Islet of Langerhans (tissue), 1 donor: ENCODE data around the gene MYO7B.
"Not testable (repeated sequence)": the region's sequence is repeated elsewhere in the genome, so short reads cannot be mapped to it uniquely, and the experiment has no call there.

ENCODE experiments used
- FAIRE-seq: peaks from one replicate; lab custom pipeline; 2011; peaks lifted over from hg19 to GRCh38; lab: Jason Lieb, UNC

MYO7B gene

DNA sequence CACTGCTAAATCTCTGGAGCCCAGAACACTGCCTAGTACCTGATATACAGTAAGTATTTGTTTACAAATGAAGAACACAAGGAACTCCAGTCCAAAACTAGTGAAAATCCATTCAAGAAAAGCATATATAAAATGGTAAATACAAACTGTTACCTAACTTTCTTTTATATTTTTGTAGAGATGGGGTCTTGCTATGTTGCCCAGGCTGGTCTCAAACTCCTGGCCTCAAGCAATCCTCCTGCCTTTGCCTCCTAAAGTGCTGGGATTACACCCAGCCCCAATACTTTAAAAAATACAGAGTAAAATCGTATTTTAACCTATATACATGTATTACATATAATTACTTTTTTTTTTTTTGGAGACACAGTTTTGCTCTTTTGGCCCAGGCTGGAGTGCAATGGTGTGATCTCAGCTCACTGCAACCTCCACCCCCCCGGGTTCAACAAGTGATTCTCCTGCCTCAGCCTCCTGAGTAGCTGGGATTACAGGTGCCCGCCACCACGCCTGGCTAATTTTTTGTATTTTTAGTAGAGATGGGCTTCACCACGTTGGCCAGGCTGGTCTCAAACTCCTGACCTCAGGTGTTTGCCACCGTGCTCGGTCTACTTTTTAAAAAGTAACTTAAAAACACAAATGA is 11.2 kb upstream of the MYO7B start:
- not testable (repeated sequence) for FAIRE-seq

- no peak for FAIRE-seq
These were observed 9.8 kb upstream of the MYO7B start for GRCh38 chr2:127525691-127526131.

DNA sequence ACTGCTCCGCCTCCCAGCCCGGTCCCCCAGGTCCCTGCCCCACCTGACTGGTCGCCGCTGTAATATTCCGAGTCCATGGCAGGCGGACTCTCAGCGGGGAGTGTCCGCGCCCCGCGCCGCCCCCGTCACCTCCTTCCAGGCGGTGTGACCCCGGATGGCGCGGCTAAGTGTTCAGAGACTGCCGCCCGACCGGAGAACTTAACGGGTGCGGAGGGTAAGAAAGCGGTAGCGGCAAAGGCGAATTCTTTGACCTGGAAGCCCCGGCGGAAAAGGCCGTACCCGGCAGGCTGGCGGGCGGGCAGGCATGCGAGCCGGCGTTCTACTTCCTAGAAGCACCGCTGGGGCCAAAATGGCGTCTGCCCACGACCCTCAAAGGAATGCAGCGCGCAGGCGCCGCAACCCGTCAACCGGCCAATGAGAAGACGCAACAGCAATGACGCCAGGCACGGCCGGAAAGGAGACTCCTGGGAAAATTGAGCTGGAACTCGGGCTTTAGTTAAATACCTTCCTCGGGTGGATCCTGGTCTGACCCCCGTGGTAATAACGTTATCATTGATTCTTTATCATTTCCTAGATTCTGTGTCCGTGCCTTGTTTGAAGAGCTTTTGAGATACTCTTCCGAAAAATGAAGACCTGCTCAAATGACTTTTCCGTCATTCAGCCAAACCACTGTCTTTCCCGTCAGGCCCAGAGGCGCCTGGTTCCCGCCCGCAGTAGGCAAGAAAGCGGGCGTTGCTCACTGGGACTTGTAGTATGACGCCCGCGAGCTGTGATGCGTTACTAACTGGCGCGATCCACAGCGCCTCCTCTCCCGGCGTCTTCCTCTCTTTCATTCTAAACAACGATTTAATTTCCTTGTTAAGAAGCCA is 9.1 kb upstream of the MYO7B start, which contains the start of gene IWS1:
TSS of gene IWS1 (minus strand) at position 358 of the 869 bp plus-strand sequence. CDS start at position 77, 281 bp downstream.
- FAIRE-seq, result peak; percentile 47

DNA sequence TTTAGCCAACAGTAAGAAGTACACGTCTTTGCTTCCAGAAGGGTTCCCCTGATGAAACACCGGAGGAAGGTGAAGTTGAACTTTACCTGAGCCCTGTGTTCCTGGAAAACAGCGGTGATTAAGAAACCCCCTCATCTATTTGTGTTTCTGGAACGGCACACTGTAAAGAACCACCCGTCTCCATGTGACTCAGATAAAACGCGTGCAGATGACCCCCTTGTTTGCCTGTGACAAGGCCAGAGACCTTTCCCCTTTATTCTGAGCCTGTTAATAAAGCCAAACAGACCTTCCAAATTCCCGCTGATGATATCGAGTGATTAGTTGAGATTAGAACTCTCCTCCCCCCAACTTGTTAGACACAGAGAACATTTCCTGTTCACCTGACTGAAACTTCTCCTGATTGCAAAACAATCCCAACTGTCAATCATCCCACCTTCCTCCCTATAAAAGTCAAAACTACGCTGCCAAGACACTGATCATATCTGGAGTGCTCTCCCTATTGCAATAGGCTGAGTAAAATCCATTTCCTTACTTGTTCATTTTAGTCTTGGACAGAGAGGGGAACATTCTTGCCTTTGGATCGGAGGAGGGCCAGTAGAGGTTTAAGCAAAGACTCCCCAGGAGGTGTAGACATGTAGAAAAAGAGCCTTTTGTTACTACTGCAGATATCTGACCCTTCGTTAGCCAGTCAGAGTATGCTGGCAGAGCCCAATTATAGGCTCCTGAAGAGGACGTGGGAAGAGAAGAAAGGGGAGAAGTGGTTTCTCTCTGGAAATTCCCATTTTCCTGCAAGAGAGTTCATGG is 8.3 kb upstream of the MYO7B start:
- no peak for FAIRE-seq

DNA sequence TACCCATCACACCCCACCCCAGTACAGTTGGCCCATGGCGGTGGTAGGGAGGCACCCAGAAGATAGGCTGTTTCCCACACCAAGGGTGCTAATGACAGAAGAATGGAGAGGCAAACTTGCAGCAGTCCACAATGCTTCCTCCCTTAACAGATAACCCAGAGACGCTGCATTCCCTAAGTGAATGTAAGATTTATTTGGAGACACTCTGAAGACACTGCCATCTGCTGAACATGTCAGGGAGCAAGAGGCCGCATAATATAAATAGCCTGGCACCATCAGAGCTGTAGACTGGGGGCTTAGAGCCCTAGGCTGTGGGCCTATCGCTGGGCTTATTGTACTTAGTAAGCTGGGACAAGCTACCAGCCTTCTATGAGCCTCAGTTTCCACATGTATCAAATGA is 7.0 kb upstream of the MYO7B start:
- no peak for FAIRE-seq

GRCh38 chr2:127529416-127529815 is 6.1 kb upstream of the MYO7B start:
- FAIRE-seq, result not testable (repeated sequence)

DNA sequence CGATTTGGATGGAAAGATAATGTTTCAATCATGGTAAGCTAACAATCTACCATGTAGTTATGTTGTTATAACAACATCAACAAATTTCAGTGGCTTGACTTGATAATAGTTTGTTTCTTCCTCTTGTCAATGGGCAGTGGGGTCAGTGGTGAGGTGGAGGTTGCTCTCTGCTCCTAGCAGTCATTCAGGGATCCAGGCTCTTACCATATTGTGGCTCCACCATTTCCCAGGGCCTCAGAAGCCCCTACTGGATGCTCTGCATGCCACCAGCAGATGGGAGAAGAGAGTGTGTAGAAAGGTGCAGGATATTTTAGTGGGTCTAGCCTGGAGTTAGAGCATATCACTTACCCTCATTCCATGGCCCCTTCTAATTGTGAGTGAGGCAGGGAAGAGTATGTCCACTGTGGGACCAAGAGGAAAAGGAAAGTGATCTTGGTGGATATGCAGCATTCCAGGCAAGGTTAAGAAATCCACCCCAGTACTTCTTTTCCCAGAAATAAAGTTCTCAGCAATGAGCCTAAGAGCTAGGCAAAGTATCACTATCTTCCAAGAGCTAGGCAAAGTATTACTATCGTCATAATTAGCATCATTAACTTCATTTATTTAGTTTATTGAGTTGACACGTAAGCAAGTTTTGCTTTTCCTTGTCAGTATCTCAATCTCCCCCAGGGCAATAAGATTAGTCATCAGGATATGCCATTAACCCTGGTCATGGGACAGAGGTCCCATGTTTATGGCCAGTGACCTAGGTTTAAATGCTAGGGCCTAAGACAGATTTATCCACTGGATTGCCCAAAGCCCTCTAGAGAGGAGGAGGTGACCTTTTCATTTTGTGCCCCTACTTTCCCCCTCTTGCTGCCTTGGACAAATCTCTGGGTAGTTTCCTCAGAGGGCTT is 5.0 kb upstream of the MYO7B start:
- no peak for FAIRE-seq

GRCh38 chr2:127531221-127531648 is 4.2 kb upstream of the MYO7B start:
- FAIRE-seq, result no peak

- FAIRE-seq, result no peak
These were observed 3.2 kb upstream of the MYO7B start for GRCh38 chr2:127532296-127532695.

DNA sequence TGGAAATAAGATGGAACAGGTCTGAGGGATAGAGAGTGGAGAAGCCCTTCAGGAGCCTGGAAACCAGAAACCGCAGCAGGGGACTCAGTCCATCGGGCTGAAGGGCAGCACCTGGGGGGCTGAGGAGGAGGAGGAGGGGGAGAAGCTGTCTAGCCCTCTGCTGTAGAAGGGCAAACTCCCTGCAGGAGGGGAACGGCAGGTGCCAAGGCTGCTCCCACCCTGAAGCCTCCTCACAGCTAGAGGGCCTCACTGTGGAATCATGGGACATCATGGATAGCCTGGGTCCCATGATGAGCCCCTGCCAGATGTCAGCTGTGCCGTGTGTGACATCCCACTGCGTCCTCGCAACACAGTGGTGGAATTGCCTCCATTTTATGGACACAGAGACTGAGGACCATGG is 435 bp downstream of the MYO7B start:
- no peak for FAIRE-seq

DNA sequence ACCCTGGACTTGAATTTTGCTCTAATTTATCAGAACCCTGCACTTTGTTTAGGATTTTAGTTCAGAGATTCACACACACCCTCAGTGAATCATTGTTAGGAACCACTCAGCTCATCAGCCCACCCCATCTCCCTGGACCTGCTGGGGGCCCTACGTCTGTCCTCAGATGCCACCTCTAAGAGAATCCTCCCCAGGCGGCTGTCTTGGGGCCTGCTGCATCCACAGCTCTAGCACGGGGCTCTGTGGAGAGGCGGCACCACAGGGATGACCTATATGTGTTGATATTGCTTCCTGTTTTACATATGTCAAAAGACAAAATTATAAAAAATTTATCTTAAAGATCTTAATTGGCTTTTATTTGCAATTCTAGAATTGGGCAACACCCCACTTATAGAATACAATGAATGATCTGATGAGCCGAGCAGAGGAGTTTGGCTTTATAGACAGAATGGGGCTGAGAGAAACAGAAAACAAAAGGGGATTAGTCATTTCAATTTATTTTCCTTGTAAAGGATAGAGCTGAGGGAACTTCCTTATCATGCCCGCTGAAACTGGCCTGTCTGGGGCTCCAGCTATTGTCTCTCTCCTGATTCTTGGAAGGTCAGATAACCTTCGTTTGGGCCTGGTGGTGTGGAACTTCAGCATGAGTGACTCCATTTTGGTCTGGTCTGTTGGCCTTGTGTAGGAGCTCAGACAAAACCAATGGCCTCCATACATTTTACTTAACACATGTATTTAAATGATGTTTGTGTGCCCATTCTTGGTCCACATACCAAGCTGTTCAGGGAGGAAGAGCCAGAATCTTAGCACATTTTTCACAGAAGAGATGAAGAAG is 1.4 kb downstream of the MYO7B start:
- FAIRE-seq, result no peak

DNA sequence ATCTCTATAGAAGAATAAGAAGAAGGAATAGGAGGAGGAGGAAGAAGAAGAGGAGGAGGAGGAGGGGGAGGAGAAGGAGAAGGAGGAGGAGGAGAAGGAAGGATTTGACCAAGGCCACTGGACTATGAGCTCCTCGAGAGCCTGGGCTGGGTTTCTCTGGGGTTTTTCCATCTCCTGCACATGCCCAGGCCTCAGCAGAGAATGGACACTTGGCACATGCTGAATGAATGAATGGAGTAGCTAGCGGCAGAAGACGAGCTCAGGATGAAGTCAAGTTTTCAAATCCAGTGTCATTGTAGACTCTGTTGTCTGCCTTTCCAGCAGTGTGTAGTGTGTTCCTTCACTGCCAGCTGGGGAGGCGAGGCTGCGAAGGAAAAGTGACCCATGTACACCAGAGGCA is 2.2 kb downstream of the MYO7B start:
- FAIRE-seq, result no peak

DNA sequence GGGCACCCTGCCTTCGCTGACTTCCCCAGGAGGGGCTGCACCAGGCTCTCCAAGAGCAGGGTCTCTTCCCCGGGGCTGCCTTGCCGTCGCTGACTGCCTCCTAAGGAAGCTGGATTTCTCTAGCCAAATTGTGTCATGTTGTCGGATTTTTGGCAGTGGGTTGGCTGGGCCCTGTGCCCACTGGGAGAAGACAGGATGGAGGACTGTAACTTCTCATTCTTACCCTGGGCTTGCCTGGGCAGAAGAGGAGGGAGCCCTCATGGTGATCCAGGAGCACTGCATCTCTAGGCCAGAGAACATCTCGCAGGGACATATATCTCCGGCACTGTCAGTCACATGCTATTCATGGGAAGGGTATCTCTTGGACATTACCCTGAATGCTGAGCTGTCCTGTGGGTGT is 6.3 kb downstream of the MYO7B start:
- no peak for FAIRE-seq

DNA sequence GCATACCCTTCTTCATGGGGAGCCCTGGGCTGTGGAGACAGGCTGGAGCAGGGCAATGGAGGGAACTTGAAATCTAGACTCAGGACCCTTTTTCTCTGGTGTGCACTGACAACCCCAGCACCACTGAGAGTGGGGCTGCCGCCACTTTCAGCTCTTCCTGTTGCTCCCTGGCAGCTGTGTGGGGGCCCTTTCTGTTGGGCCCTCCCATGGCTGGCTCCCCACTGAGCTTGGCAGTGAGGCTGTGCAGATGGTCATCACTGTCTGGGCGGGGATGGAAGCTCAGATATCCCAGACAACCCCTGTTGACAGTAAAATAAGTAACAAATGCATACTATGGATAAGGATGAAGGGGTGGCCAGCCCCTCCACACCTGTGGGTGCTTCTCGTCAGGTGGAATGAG is 6.7 kb downstream of the MYO7B start:
- no peak for FAIRE-seq

GRCh38 chr2:127543013-127543501 is 7.6 kb downstream of the MYO7B start:
- not testable (repeated sequence) for FAIRE-seq

- FAIRE-seq, result no peak
These were observed 9.7 kb downstream of the MYO7B start for GRCh38 chr2:127545189-127545588.

GRCh38 chr2:127545796-127546195 is 10.3 kb downstream of the MYO7B start:
- no peak for FAIRE-seq

GRCh38 chr2:127546797-127547196 is 11.3 kb downstream of the MYO7B start:
- FAIRE-seq, result no peak

GRCh38 chr2:127551221-127551930 is 15.9 kb downstream of the MYO7B start:
- FAIRE-seq, result no peak

GRCh38 chr2:127552336-127552735 is 16.9 kb downstream of the MYO7B start:
- FAIRE-seq, result no peak
